SU-DHL-6 (cell line): Measurements from ENCODE around the gene ABTB1.

Experiments
- H2AFZ ChIP-seq: fragments of 200-600 bp; sonication (generic); 2 replicates; pipeline ENCODE4 v1.6.1; 2014; ENCODE audit warnings: low read depth, mild to moderate bottlenecking, moderate library complexity, mixed read lengths, antibody characterized with exemption, low read length; ENCODE audit not compliant: severe bottlenecking
- H3F3A ChIP-seq: fragments of 200-600 bp; shearing (Covaris generic); 2 replicates; pipeline ENCODE4 v1.6.0; 2016; ENCODE audit warnings: antibody characterized with exemption, mild to moderate bottlenecking; ENCODE audit not compliant: insufficient read depth
- H3K27ac ChIP-seq: fragments of 200-600 bp; sonication (generic); 2 replicates; pipeline ENCODE4 v1.5.1; 2016; ENCODE audit warnings: low read depth, mild to moderate bottlenecking, low read length, moderate library complexity, mixed read lengths
- H3K27me3 ChIP-seq: fragments of 200-600 bp; sonication (generic), shearing (Covaris generic); 2 replicates; pipeline ENCODE4 v1.6.0; 2014; ENCODE audit warnings: mild to moderate bottlenecking, low read length
- H3K36me3 ChIP-seq: fragments of 200-600 bp; sonication (generic); 2 replicates; pipeline ENCODE4 v1.6.1; 2014; ENCODE audit warnings: mild to moderate bottlenecking, low read length, mixed read lengths
- H3K4me2 ChIP-seq: fragments of 300-600, 200-600 bp; shearing (Covaris generic), sonication (generic); 2 replicates; pipeline ENCODE4 v1.6.0; 2014; ENCODE audit warnings: low read length, low read depth, mild to moderate bottlenecking; ENCODE audit not compliant: poor library complexity, severe bottlenecking
- H3K4me3 ChIP-seq: fragments of 200-600 bp; sonication (generic); 2 replicates; pipeline ENCODE4 v1.5.1; 2014; ENCODE audit warnings: antibody characterized with exemption, low read length, mild to moderate bottlenecking, mixed read lengths; ENCODE audit not compliant: insufficient read depth, poor library complexity, severe bottlenecking
- H3K79me2 ChIP-seq: fragments of 200-600 bp; sonication (generic); 2 replicates; pipeline ENCODE4 v1.6.1; 2014; ENCODE audit warnings: mild to moderate bottlenecking, low read length, moderate library complexity; ENCODE audit not compliant: insufficient read depth
- H3K9ac ChIP-seq: fragments of 200-600 bp; sonication (generic); 2 replicates; pipeline ENCODE4 v1.7.0; 2014; ENCODE audit warnings: mild to moderate bottlenecking, low read length
- H3K9me2 ChIP-seq: fragments of 200-600 bp; sonication (generic); replicated peaks from 2 replicates; pipeline ENCODE4 v1.6.1; 2014; ENCODE audit warnings: low read length; ENCODE audit not compliant: insufficient read depth
- H3K9me3 ChIP-seq: fragments of 200-600 bp; sonication (generic); 2 replicates; pipeline ENCODE4 v1.6.1; 2014; ENCODE audit warnings: low read length, mixed read lengths; ENCODE audit not compliant: insufficient read depth
- H4K20me1 ChIP-seq: fragments of 200-600 bp; sonication (generic); 2 replicates; pipeline ENCODE4 v1.6.1; 2014; ENCODE audit warnings: low read depth, mild to moderate bottlenecking, antibody characterized with exemption, low read length, moderate library complexity, mixed read lengths
- EZH2phosphoT487 ChIP-seq: fragments of 200-600 bp; sonication (generic), shearing (Covaris generic); conservative IDR thresholded peaks from 2 replicates; pipeline ENCODE4 v1.6.1; 2018; ENCODE audit warnings: mild to moderate bottlenecking, antibody characterized with exemption, low read length, moderate library complexity, mixed read lengths
- TF ChIP-seq, protein P1 (sequence below): fragments of 200-600 bp; sonication (generic); IDR thresholded peaks from one replicate; pipeline ENCODE4 v1.5.1; 2017; ENCODE audit warnings: antibody characterized with exemption, mild to moderate bottlenecking, low read length, moderate library complexity; ENCODE audit not compliant: insufficient read depth, poor library complexity, severe bottlenecking

ABTB1 gene

DNA sequence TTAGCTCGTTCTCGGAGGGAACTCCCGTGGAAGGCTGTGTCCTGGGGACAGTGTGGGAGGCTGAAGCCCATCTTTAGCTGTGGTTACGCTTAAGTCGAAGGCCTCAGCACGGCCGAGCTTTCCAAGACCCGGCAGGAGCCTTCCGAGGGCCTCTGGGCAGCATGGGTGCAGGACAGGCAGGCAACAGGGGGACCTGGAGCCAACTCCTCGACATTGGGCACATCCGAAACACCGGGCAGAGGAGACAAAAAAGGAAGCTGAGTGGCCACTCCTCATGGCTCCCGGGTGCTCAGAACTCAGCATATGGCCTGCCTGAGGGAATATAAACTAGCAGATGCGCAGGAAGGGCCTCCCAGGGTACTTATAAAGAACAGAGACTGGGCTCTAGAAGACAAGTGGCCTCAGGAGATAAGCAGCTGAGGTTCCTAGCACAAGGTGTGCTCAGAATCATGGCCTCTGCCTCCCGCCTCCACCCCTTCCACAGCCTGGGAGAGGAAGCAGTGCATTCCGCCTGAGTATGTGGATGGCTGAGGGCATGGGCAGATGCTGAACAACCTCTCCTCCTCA, 34.1 kb downstream of the ABTB1 start:
- no peak overlapping the region for H3K9ac ChIP-seq
- H3K36me3 ChIP-seq, result no peaks in the 10 kb centered on the region
- no peaks in the 10 kb centered on the region for H3F3A ChIP-seq
- no peaks in the 10 kb centered on the region for H3K9me2 ChIP-seq
- no peak overlapping the region for H3K4me2 ChIP-seq
- TF ChIP-seq, protein P1, sequence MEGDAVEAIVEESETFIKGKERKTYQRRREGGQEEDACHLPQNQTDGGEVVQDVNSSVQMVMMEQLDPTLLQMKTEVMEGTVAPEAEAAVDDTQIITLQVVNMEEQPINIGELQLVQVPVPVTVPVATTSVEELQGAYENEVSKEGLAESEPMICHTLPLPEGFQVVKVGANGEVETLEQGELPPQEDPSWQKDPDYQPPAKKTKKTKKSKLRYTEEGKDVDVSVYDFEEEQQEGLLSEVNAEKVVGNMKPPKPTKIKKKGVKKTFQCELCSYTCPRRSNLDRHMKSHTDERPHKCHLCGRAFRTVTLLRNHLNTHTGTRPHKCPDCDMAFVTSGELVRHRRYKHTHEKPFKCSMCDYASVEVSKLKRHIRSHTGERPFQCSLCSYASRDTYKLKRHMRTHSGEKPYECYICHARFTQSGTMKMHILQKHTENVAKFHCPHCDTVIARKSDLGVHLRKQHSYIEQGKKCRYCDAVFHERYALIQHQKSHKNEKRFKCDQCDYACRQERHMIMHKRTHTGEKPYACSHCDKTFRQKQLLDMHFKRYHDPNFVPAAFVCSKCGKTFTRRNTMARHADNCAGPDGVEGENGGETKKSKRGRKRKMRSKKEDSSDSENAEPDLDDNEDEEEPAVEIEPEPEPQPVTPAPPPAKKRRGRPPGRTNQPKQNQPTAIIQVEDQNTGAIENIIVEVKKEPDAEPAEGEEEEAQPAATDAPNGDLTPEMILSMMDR, result no peak
- no peak for TF ChIP-seq EZH2phosphoT487
- H4K20me1 ChIP-seq, result no peaks in the 10 kb centered on the region
- H2AFZ ChIP-seq, result no peak overlapping the region
- H3K27ac ChIP-seq, result no peak overlapping the region
- no peaks in the 10 kb centered on the region for H3K27me3 ChIP-seq
- H3K9me3 ChIP-seq, result no peaks in the 10 kb centered on the region
- no peaks in the 10 kb centered on the region for H3K79me2 ChIP-seq
- H3K4me3 ChIP-seq, result no peak overlapping the region

DNA sequence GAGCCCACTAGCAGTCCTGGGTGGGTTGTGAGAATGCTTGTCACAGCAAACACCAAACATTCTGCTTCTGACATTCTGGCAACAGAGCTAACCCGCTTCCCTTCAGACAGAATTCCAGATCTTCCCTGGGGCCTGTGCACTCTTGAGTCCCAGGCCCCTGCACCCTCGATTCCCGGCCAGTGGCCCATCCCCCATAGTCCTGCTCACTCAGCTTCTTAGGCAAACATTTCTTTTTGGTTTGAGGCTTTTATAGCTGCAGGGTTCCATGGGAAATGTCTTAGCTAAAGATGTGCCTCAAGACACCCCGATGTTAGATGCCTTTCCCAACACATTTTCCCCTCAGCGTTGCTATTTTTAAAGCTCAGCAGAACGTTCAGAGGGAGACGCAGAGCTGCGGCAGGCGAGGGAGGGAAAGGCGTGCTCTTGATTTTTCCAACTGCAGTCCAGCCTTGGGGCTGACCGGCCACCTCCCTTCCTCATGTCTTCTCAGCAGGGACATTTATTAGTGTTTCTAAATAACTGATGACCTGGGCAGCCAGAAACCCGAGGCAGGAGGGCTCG, 35.2 kb downstream of the ABTB1 start:
- Histone ChIP-seq H3K9ac (no peak overlapping the region), H3K4me2 (no peak overlapping the region), H3K9me2 (no peaks in the 10 kb centered on the region), H3K79me2 (no peaks in the 10 kb centered on the region), H4K20me1 (no peaks in the 10 kb centered on the region), H3K9me3 (no peaks in the 10 kb centered on the region), H3K4me3 (no peak overlapping the region), H3K27ac (no peak overlapping the region), H2AFZ (no peak overlapping the region), H3K27me3 (no peaks in the 10 kb centered on the region), H3K36me3 (no peaks in the 10 kb centered on the region), H3F3A (no peaks in the 10 kb centered on the region)
- TF ChIP-seq, protein P1, result no peak
- TF ChIP-seq EZH2phosphoT487, result no peak

DNA sequence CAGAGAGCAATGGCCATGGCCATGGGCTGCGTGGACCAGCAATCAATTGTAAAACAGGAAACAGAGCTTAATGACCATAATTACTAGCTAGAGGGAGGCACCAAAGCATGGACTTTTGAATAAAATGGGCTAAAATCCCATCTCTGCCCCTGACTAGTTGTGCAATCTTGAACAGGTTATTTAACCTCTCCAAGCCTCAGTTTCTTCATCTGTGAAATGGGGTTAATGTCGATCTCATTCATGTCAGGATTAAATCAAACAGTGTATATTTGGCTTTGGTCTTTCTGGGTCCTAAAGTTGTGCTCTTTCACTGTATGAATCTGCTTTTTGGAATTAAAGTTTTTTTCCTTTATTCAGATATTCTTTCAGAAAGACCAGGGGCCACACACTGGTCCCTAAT, 36.1 kb downstream of the ABTB1 start:
- Histone ChIP-seq H3K4me3 (no peak overlapping the region), H3K27ac (no peak overlapping the region), H3K9me3 (no peaks in the 10 kb centered on the region), H3K9ac (no peak overlapping the region), H3K79me2 (no peaks in the 10 kb centered on the region), H3F3A (no peaks in the 10 kb centered on the region), H4K20me1 (no peaks in the 10 kb centered on the region), H3K27me3 (no peaks in the 10 kb centered on the region), H3K9me2 (no peaks in the 10 kb centered on the region), H3K4me2 (no peak overlapping the region), H2AFZ (no peak overlapping the region), H3K36me3 (no peaks in the 10 kb centered on the region)
- TF ChIP-seq, protein P1, result no peak
- no peak for TF ChIP-seq EZH2phosphoT487
